HG03095 (cell line): ENCODE results near the gene TRAF2.

Experiments
- ATAC-seq: cut with Tn5 transposase; IDR thresholded peaks from one replicate; pipeline ENCODE4 v1.9.1; 2021; ENCODE audit warnings: moderate library complexity; ENCODE audit not compliant: unreplicated experiment

Gene TRAF2

GRCh38 chr9:136960212-136960937, 74.1 kb downstream of the TRAF2 start:
- no peak for ATAC-seq

- no peak for ATAC-seq
Observed at GRCh38 chr9:136960938-136961275, 74.6 kb downstream of the TRAF2 start.

- ATAC-seq = no peak
Observed at GRCh38 chr9:136961279-136962065, 75.2 kb downstream of the TRAF2 start.

GRCh38 chr9:136962163-136962562, 75.8 kb downstream of the TRAF2 start:
- no peak for ATAC-seq

GRCh38 chr9:136962701-136963248, 76.5 kb downstream of the TRAF2 start:
- no peak for ATAC-seq

GRCh38 chr9:136963341-136963740, 77.0 kb downstream of the TRAF2 start:
- no peak for ATAC-seq

GRCh38 chr9:136963751-136964150, 77.4 kb downstream of the TRAF2 start:
- no peak for ATAC-seq

- ATAC-seq = no peak
Observed at GRCh38 chr9:136964171-136964689, 77.9 kb downstream of the TRAF2 start.

- no peak for ATAC-seq
Observed at GRCh38 chr9:136964833-136965422, 78.6 kb downstream of the TRAF2 start.

- no peak for ATAC-seq
Observed at GRCh38 chr9:136965771-136966484, 79.6 kb downstream of the TRAF2 start.

GRCh38 chr9:136968333-136969127, 82.2 kb downstream of the TRAF2 start:
- no peak for ATAC-seq

GRCh38 chr9:136969150-136969549, 82.8 kb downstream of the TRAF2 start:
- ATAC-seq = no peak

- no peak for ATAC-seq
Observed at GRCh38 chr9:136969774-136970173, 83.5 kb downstream of the TRAF2 start.

- ATAC-seq = no peak
Observed at GRCh38 chr9:136970361-136970760, 84.0 kb downstream of the TRAF2 start.

- ATAC-seq = no peak
Observed at GRCh38 chr9:136971746-136972145, 85.4 kb downstream of the TRAF2 start.

GRCh38 chr9:136972335-136972734, 86.0 kb downstream of the TRAF2 start:
- ATAC-seq = no peak

- no peak for ATAC-seq
Observed at GRCh38 chr9:136972743-136973142, 86.4 kb downstream of the TRAF2 start.

GRCh38 chr9:136973618-136974617, 87.6 kb downstream of the TRAF2 start:
- no peak for ATAC-seq
